Parathyroid adenoma (tissue), 2 donors: ENCODE results near the gene DHFR.
A peak's percentile ranks its signal among the peaks of the same experiment; 100 is the strongest.

ENCODE experiments used
- H2AFZ ChIP-seq: fragments of 300-600 bp; sonication (generic); one replicate; pipeline ENCODE4 v1.7.0; 2017; ENCODE audit warnings: antibody characterized with exemption, mild to moderate bottlenecking
- H3K27ac ChIP-seq: fragments of 300-600 bp; sonication (generic); one replicate; pipeline ENCODE4 v1.7.0; 2017
- H3K27me3 ChIP-seq: fragments of 300-600 bp; sonication (generic); one replicate; pipeline ENCODE4 v1.7.0; 2017; ENCODE audit warnings: low read length; ENCODE audit not compliant: control insufficient read depth, insufficient read depth
- H3K36me3 ChIP-seq: fragments of 300-600 bp; sonication (generic); one replicate; pipeline ENCODE4 v1.7.0; 2017; ENCODE audit warnings: low read length; ENCODE audit not compliant: control insufficient read depth, insufficient read depth
- H3K4me1 ChIP-seq: fragments of 300-600 bp; sonication (generic); one replicate; pipeline ENCODE4 v1.7.0; 2017; ENCODE audit warnings: control low read depth
- H3K4me2 ChIP-seq: fragments of 300-600 bp; sonication (generic); one replicate; pipeline ENCODE4 v1.7.0; 2017; ENCODE audit warnings: low read length
- H3K4me3 ChIP-seq: fragments of 300-600 bp; sonication (generic); one replicate; pipeline ENCODE4 v1.7.0; 2017; ENCODE audit warnings: low read depth, low read length
- H3K79me2 ChIP-seq: fragments of 300-600 bp; sonication (generic); one replicate; pipeline ENCODE4 v1.7.0; 2017; ENCODE audit warnings: control low read depth
- H3K9ac ChIP-seq: fragments of 300-600 bp; sonication (generic); one replicate; pipeline ENCODE4 v1.7.0; 2017; ENCODE audit warnings: mild to moderate bottlenecking
- H3K9me3 ChIP-seq: fragments of 300-600 bp; sonication (generic); one replicate; pipeline ENCODE4 v1.7.0; 2017; ENCODE audit warnings: low read length; ENCODE audit not compliant: control insufficient read depth
- CTCF ChIP-seq: fragments of 300-600 bp; sonication (generic); IDR thresholded peaks from one replicate; pipeline ENCODE4 v1.7.0; 2017; ENCODE audit warnings: antibody characterized with exemption, mild to moderate bottlenecking
- donor health status: primary hyperparathyroidism.

Gene DHFR

GRCh38 chr5:80659106-80659505 is 4.3 kb upstream of the DHFR start:
- H3K27ac ChIP-seq: no peak overlapping the region
- H3K4me2 ChIP-seq: no peak overlapping the region
- peaks cover 4% of the 10 kb centered on the region for H3K4me1 ChIP-seq
- H3K4me3 ChIP-seq: no peak overlapping the region
- H3K79me2 ChIP-seq: peaks cover 8% of the 10 kb centered on the region
- H3K9me3 ChIP-seq: no peaks in the 10 kb centered on the region
- H3K27me3 ChIP-seq: no peaks in the 10 kb centered on the region
- no peak overlapping the region for H3K9ac ChIP-seq
- H2AFZ ChIP-seq: no peak overlapping the region
- no peak for TF ChIP-seq CTCF
- H3K36me3 ChIP-seq: no peaks in the 10 kb centered on the region

GRCh38 chr5:80656425-80656824 is 1.6 kb upstream of the DHFR start:
- Histone ChIP-seq H3K36me3 (no peaks in the 10 kb centered on the region), H3K4me2 (no peak overlapping the region), H3K79me2 (peaks cover 6% of the 10 kb centered on the region), H2AFZ (no peak overlapping the region), H3K4me1 (peaks cover 4% of the 10 kb centered on the region), H3K27ac (no peak overlapping the region), H3K27me3 (no peaks in the 10 kb centered on the region), H3K4me3 (no peak overlapping the region), H3K9ac (no peak overlapping the region), H3K9me3 (no peaks in the 10 kb centered on the region)
- no peak for TF ChIP-seq CTCF

- Histone ChIP-seq H2AFZ (peak overlapping the region; percentile 94), H3K4me3 (peak overlapping the region; percentile 90), H3K27ac (peak overlapping the region; percentile 95), H3K4me2 (peak overlapping the region; percentile 95), H3K9ac (no peak overlapping the region), H3K27me3 (no peaks in the 10 kb centered on the region), H3K4me1 (peaks cover 4% of the 10 kb centered on the region), H3K79me2 (peaks cover 6% of the 10 kb centered on the region), H3K36me3 (no peaks in the 10 kb centered on the region), H3K9me3 (no peaks in the 10 kb centered on the region)
- TF ChIP-seq CTCF: no peak
These were observed 520 bp upstream of the DHFR start for GRCh38 chr5:80655231-80655774.

GRCh38 chr5:80654054-80654390 is 761 bp downstream of the DHFR start:
- Histone ChIP-seq H2AFZ (peak overlapping the region; percentile 2), H3K4me2 (peak overlapping the region; percentile 61), H3K27me3 (no peaks in the 10 kb centered on the region), H3K79me2 (peaks cover 6% of the 10 kb centered on the region), H3K36me3 (no peaks in the 10 kb centered on the region), H3K4me3 (peak overlapping the region; percentile 23), H3K4me1 (peaks cover 4% of the 10 kb centered on the region), H3K9me3 (no peaks in the 10 kb centered on the region), H3K9ac (no peak overlapping the region), H3K27ac (no peak overlapping the region)
- TF ChIP-seq CTCF: no peak

GRCh38 chr5:80653502-80653901 is 1.3 kb downstream of the DHFR start:
- H3K4me3 ChIP-seq: no peak overlapping the region
- H3K9me3 ChIP-seq: no peaks in the 10 kb centered on the region
- H3K27ac ChIP-seq: no peak overlapping the region
- H3K27me3 ChIP-seq: no peaks in the 10 kb centered on the region
- no peak for TF ChIP-seq CTCF
- H3K36me3 ChIP-seq: no peaks in the 10 kb centered on the region
- H3K79me2 ChIP-seq: peaks cover 6% of the 10 kb centered on the region
- H3K9ac ChIP-seq: no peak overlapping the region
- peaks cover 4% of the 10 kb centered on the region for H3K4me1 ChIP-seq
- H3K4me2 ChIP-seq: peak overlapping the region; percentile 61
- no peak overlapping the region for H2AFZ ChIP-seq
